Activated naive CD4-positive, alpha-beta T cell treated with anti-CD3 and anti-CD28 coated beads, Interleukin-2, amount 50 U/mL, for 16 hours (primary cell): ENCODE data around the gene KNG1.

ENCODE experiments used
- DNase-seq: peaks from one replicate; pipeline ENCODE4 v3.0.0-alpha.2; 2020

The KNG1 gene

DNA sequence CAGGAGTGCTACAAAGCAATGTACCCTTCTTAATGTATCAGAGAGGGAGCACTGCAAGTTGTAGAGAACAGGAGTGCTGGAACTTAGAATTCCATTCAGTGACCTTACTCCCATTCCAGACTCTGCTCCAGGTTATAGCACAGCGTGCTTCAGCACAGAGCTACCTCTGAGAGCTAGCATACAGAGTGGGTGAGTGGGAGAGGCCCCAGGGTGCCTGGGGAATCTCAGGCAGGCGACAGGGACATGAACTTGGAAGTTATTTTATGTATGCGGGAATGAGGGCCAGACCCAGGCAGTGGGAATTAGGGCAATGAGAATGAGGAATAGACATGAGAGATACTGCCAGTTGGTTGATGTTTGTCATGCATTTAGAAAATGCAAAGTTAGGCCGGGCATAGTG lies 3.7 kb upstream of the KNG1 start:
- no peak for DNase-seq

DNA sequence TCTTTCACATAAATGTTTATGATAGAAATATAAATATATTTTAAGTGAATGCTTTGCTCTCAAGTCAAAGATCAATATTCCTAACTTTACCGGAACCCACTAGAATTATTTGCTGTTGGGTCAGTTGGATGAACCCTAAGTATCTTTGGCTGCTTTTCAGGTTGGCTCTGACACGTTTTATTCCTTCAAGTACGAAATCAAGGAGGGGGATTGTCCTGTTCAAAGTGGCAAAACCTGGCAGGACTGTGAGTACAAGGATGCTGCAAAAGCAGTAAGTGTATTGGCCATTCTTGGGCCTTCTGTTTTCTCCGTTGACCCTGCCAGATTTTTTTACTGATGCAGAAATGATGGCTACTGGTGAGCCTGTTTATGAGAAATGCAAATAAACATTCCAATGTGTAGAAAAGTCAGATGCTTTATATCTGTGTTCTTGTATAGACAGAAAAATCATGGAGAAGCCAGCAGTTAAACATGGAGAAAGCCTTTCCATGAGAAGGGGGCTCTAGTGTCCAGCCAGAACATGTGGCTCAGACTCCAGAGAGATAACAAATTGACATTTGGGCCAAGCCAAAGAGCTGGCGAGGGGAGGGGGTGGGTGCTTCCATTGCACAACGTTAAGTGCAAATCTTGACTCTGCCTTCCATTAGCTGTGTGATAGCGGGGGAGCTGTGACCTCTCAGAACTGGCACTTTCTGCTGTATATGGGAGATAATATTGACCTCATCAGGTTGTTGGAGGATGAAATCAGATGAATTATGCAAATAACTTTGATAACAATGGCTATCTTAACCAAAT lies 3.0 kb downstream of the KNG1 start:
- DNase-seq = no peak

DNA sequence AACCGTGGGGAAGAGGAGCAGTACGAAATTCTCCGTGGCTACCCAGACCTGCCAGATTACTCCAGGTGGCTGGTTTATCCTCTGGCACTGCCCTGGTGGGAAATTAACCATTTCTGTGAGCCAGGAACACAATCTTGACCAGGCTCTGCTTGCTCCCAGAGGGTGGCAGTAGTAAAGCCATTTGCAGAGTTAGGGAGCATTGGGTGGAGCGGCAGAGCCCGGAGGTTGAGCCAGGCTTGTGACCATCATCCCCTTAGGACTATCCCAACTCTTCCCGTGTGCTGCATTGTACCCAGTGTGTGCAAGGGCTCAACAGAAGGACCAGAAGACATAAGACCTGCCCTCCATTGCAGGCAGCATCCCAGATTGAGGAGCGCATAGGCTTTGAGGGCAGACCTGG lies 5.3 kb downstream of the KNG1 start:
- DNase-seq = no peak

DNA sequence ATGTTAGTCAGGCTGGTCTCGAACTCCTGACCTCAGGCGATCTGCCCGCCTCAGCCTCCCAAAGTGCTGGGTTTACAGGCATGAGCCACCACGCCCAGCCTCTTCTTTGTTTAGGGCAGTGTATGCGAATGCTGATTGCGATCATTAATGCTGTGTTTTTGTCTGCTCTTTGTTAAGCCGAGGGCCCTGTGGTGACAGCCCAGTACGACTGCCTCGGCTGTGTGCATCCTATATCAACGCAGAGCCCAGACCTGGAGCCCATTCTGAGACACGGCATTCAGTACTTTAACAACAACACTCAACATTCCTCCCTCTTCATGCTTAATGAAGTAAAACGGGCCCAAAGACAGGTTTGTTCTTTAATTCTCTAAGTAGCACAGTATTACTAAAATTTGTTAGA lies 7.8 kb downstream of the KNG1 start:
- no peak for DNase-seq

DNA sequence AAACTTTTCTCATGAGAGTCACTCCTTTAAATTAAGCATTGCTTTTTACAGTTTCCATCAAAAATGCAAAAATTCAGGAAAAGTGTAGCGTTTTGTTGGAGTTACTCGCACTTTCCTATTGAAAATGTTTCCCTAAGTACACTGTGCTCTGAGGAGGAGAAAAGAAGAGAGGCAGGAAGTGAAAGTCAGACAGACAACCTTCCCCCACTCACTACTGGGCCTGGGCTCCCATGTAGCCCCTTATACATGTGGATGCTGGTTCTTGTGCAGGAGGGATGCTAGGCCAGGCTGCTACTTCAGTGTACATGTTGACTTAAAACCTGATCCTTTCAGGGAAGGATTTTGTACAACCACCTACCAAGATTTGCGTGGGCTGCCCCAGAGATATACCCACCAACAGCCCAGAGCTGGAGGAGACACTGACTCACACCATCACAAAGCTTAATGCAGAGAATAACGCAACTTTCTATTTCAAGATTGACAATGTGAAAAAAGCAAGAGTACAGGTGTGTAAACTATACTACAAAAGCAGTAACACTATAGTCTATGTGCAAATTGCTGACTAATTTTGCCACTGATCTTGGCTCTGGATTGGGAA lies 15.1 kb downstream of the KNG1 start:
- DNase-seq = peak; percentile 12

DNA sequence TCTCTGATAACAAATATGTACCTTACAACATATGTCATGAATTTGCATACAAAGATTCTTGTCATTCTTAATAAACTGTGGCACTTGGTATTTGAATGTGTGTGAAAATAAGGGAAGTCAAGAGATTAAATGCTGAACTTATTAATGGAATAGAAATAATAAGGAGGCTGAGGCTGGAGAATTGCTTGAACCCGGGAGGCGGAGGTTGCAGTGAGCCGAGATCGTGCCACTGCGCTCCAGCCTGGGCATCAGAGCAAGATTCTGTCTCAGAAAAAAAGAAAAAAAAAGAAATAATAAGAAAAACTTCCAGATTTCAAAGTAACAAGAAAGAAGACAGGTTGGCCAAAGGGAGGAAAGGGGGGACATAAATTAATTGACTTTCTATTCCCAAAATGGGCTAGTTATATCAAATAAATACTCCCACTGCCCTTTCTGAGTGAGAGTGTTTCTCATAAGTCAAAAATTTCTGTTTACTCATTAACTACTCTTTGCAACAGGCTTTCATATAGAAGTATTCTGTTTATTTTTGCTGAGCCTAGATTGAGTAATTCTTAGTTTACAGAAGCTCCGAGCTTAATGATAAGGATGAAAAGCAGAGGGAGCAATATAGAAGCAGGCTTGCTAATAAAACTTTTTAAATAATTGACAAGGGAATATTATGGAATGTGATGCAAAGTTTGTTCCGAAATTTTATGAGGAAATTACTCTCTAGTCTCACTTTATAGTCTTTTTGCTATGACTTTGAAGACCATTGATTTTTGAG lies 25.6 kb downstream of the KNG1 start:
- DNase-seq = no peak

DNA sequence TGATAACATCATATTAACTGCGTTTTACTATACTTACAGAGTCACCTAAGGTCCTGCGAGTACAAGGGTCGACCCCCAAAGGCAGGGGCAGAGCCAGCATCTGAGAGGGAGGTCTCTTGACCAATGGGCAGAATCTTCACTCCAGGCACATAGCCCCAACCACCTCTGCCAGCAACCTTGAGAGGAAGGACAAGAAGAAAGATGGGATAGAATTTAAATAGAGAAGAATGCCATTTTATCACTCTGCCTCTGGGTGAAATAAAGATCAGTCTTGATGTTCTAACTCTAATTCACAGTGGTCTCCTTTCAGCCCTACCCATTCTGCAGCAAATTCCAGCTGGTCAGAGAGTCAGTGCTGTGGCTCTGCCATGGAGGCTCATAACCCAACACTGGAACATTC lies 26.5 kb downstream of the KNG1 start:
- DNase-seq = no peak

DNA sequence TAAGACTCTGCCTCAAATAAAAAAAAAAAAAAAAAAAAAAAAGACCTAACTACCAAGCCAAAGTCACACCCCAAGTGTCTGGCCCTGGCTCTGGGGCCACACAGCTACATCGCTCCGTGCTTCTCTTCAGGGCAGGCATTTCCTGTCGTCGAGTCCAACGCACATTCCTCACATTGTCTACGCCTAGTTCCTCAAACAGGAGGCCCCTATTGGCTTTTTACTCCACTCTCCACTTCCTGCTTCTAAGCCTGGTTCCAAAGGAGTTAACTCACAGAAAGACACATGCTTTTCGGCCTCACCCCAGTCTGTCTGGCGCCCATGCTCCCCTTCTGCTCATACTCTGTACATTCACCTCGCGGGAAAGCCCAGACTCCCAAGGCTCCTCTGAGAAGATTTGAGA lies 28.8 kb downstream of the KNG1 start:
- no peak for DNase-seq

DNA sequence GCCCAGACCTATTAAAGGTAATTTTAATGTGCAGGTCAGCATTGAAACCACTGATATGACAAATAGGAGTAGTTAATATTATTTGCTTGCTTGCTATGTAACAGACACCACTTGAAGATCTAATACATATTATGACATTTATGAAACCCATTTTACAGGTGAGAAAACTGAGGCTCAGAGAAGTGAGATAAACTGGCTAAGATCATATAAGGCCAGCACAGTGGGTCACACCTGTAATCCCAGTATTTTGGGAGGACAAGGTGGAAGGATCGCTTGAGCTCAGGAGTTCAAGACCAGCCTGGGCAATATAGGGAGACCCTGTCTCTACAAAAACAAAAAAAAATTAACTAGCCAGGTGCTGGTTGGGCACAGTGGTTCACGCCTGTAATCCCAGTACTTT lies 33.2 kb downstream of the KNG1 start:
- DNase-seq = no peak

DNA sequence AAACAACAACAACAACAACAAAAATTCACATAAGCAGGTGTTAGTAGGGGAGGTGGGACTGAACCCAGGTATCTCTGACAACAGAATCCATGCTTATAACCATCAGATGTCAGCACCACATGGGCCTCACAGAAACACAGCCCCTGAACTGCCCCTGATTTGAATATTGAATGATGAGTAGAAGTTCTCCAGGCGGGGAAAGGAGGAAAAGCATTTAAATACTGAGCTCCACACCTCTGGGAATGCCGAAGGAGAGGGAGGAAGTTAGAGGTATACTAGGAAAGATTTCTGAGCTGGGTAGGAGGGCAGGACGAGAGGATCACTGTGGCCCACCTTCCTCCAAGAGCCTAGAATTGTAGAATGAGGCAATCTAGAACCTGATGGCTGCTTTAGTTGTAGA lies 34.3 kb downstream of the KNG1 start:
- no peak for DNase-seq

DNA sequence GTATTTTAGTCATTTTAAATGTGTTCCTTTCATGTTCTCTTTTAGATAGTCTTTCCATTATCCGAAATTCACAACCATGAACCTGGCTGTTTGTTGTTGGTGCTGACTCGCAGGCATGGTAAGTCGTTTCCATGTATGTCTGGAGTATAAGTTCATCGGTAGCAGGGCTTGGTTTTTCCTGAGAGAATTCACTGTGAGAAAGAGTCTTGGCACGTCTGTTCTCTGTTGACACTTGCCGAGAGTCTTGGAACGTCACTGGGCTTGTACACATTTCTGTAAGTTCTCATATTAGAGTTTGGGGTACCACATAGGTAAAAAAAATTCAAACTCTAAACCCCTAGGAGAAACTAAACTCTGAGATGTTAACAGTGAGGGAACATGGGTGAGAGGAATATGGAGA lies 36.8 kb downstream of the KNG1 start:
- DNase-seq = no peak

DNA sequence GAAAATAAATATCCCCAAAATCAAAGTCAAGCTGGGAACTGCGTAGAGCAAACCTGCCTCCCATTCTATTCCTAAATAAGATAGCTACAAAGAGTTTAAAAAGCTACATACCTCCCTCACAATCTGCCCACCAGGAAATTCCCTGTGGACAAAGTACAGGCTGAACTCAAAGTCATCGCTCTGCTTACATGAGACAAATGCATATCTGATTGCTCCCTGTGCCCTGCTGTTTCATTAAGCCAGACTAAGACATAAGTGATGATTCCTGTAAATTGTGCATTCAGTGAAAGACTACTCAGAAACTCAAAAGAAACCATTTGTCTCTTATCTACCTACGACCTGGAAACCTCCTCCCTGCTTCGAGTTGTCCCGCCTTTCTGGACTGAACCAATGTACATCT lies 37.7 kb downstream of the KNG1 start:
- no peak for DNase-seq

DNA sequence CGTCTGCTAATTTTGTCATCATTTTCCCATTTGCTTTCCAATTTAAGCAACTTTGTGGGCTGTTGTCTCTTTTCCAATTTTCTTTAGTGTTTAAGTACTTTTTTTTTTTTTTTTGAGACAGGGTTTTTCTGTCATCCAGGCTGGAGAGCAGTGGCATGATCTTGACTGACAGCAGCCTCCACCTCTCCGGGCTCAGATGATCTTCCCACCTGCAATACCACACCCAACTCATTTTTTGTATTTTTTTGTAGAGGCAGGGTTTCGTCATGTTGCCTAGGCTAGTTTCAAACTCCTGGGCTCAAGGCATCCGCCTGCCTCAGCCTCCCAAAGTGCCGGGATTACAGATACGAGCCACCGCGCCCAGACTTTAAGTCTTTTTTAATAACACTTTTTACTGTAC lies 40.1 kb downstream of the KNG1 start:
- DNase-seq = no peak

DNA sequence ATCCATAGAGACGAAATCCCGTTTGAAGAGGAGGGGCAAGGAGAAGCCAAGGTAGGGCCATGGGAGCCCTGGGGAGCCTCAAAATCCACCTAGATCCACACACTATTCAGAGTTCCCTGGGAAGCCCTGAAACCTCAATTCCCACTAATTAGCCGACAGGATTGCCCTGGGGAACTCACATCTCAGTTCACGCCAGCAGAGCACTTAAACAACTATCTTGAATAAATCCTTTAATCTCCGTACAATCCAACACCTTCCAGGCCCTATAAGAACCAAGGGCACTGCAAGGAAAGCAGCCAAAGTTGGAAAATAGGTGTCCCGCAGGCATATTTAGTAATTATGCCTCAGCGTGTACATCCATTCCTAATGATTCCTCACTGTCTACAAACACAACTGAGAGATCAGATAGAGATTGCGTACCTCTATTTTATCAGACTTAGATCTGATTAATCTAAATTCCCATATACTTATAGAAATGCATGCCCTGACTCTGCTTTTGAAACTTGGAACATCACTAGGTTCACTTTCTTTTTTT lies 40.6 kb downstream of the KNG1 start:
- DNase-seq = no peak

DNA sequence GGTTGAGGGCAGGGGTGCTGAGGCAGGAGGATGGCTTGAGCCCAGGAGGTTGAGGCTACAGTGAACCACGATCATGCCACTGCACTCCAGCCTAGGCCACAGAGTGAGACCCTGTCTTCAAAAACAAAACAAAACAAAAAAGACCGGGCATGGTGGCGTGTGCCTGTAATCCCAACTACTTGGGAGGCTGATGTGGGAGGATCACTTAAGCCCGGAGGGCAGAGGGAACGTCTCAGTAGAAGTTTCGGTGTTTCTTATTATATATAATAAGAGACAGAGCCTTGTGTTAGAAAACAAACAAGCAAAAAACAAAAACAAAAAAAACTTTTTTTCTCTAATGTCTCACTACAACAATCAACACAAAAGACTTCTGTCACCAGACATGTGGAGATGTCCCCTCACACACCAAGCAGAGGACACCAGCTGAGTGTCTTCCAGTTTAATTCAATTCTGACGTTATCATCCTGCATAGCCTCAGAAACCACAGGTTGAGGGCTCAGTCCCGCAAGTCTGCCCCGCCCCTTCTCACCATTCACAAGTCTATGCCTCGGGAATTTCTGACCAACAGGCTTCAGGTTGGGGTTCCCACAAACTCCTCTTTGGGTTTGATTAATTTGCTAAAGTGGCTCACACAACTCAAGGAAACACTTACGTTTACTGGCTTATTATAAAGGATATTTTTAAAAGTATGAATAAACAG lies 42.2 kb downstream of the KNG1 start:
- DNase-seq = no peak

DNA sequence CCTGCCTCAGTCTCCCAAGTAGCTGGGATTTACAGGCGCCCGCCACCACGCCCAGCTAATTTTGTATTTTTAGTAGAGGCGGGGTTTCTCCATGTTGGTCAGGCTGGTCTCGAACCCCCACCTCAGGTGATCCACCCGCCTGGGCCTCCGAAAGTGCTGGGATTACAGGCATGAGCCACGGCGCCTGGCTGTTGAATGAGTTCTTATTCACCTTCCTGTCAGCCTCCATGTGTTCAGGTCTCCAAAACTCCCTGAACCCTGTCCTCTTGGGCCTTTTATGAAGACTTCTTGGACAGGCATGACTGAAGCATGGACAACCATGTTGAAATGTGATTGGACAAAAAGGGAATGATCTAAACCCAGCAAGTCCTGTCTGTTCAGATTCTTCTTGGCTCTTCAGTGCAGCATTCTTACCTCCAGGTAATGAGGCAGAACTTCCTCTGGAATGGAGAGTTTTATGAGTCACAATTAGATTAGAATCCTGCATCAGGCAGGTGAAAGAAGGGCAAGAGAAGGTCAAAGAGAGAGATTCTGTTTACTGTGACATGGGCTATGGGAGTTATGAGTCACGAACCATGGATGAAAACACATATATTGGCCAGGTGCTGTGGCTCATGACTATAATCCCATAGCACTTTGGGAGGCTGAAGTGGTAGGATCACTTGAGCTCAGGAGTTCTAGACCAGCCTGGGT lies 43.1 kb downstream of the KNG1 start:
- no peak for DNase-seq

DNA sequence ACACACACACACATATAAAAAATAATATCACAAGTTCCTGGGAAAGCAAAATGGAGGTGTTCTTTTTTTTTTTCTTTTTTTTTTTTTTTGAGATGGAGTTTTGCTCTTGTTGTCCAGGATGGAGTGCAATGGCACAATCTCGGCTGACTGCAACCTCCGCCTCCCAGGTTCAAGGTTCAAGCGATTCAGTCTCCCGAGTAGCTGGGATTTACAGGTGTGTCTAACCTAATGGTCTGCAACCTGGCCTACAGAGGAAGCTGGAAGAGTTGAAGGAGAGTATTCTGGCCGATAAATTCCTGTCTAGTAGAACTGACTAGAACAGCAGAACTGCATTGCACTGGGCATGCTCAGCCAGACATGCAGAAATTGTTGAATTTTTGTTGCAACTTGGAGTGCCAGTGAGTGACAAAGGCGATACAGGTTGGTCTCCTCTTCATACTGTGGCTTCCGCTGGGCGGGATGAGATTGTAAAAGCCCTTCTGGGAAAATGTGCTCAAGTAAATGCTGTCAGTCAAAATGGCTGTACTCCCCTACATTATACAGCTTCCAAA lies 43.8 kb downstream of the KNG1 start:
- no peak for DNase-seq

DNA sequence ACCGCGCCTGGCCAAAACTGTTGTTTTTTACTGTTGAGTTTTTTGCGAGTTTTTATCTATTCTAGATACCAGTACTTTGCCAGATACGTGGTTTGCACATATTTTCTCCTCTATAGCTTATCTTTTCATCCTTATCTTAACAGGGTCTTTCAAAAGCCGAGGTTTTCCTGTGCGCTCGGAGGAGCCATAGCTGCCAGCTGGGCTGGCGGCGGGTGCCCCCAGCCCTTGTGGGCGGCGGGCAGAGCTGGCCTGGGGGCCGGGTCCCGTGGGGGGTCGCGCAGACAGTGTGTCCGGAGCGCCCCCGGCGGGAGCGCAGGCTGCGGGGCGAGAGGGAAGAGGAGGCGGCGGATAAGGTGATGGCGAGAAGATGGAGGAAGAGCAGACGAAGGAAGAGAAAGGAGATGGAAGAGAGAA lies 55.1 kb downstream of the KNG1 start:
- DNase-seq = peak; percentile 17

DNA sequence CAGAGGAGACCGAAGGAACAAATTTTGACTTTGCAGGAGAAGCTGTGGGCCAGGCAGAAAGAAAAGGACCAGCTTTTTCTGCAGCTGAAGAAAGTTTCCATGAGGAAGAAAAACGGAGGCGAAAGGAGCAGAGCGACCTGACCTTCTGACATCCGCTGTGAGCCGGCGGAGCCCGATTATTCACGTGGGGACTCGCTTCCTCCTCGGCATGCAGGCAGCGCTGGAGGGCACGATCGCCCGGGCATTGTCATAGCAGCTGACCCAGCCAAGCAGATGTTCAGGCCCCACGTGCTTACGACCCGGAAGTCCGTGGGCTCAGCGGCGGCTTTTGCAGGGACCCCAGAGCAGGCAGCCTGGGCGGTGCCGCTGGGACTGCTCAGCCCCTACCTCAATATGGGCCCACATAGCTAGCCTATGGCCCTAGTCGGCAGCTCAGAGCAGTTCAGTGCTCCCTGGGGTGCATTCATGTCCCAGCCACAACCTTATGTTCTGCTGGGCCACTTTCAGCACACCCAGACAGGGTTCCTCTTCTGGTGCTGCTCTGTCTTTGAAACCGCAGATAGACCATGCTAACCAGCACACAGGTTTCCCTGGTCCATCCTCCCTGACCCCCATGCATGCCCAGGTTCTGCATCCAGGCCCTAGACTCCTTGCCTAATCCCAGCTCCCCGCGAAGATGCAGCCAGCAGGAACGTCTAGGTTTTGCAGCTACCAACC lies 55.7 kb downstream of the KNG1 start:
- peak; percentile 62 for DNase-seq

DNA sequence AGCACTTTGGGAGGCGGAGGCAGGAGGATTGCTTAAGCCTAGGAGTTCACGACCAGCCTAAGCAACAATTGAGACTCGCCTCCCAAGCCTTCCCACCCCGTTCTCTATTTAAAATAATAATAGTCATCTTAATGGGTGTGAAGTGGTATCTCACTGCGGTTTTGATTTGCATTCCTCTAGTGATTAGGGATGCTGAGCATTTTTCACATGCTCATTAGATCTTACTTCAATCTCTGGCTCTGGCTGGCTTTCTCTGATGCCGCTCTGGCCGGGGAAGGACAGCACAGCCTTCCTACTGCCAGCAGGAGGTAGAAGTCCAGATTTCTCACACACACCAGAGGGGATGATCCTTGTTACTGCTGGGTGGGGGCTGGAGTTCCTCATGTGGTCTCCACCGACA lies 58.8 kb downstream of the KNG1 start:
- no peak for DNase-seq

DNA sequence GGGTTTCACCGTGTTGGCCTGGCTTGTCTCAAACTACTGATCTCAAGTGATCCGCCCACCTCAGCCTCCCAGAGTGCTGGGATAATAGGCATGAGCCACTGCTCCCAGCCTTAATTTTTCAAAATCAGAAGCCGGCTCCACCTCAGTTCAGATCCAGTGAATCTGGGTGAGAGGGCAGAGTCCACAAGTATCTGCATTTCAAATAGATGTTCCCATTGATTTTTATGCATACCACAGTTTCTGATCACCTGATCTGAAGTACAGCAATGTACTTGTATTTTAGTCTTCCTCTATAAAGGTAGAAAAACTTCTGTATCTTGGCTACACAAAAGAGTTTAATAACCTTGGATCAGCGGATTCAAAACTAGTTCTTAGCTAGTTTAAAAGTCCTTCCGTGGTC lies 62.0 kb downstream of the KNG1 start:
- DNase-seq = no peak
